Smooth muscle cell (in vitro differentiated cells): Measurements from ENCODE around the gene SPTY2D1. TPM values are rescaled to one million over a fixed set of nuclear protein-coding genes. Genes with fewer than 3 reads are reported as not detected.
"Not testable (repeated sequence)": the region's sequence is repeated elsewhere in the genome, so short reads cannot be mapped to it uniquely, and the experiment has no call there.

ENCODE experiments used
- DNase-seq: peaks from one replicate; lab custom pipeline; 2025; ENCODE audit not compliant: unreplicated experiment; lab: John Stamatoyannopoulos, UW
- H2AFZ ChIP-seq: fragments of 200-600 bp; sonication (generic); 2 replicates; pipeline ENCODE4 v1.6.0; 2016; ENCODE audit warnings: antibody characterized with exemption, low read depth, mild to moderate bottlenecking
- H3F3A ChIP-seq: fragments of 200-600 bp; sonication (generic); 2 replicates; pipeline ENCODE4 v1.6.0; 2017; ENCODE audit warnings: antibody characterized with exemption, low read depth
- H3K27ac ChIP-seq: fragments of 200-600 bp; sonication (generic); 2 replicates; pipeline ENCODE4 v1.5.1; 2016; ENCODE audit warnings: low read depth, mild to moderate bottlenecking
- H3K27me3 ChIP-seq: fragments of 200-600 bp; sonication (generic); 2 replicates; pipeline ENCODE4 v1.6.1; 2016; ENCODE audit warnings: low read depth, mild to moderate bottlenecking
- H3K36me3 ChIP-seq: fragments of 200-600 bp; sonication (generic); 2 replicates; pipeline ENCODE4 v1.5.1; 2016; ENCODE audit warnings: low read depth
- H3K4me1 ChIP-seq: fragments of 200-600 bp; sonication (generic); 2 replicates; pipeline ENCODE4 v1.5.1; 2016; ENCODE audit warnings: low read depth
- H3K4me2 ChIP-seq: fragments of 200-600 bp; sonication (generic); 2 replicates; pipeline ENCODE4 v1.6.0; 2016; ENCODE audit warnings: mild to moderate bottlenecking
- H3K4me3 ChIP-seq: fragments of 200-600 bp; sonication (generic); 2 replicates; pipeline ENCODE4 v1.5.1; 2016; ENCODE audit warnings: mild to moderate bottlenecking
- H3K79me2 ChIP-seq: fragments of 200-600 bp; sonication (generic); 2 replicates; pipeline ENCODE4 v1.6.0; 2016; ENCODE audit warnings: low read depth, mild to moderate bottlenecking
- H3K9ac ChIP-seq: fragments of 200-600 bp; sonication (generic); 2 replicates; pipeline ENCODE4 v1.6.0; 2016; ENCODE audit warnings: low read depth
- H3K9me3 ChIP-seq: fragments of 200-600 bp; sonication (generic); replicated peaks from 2 replicates; pipeline ENCODE4 v1.5.1; 2016; ENCODE audit warnings: low read depth
- H4K20me1 ChIP-seq: fragments of 200-600 bp; sonication (generic); 2 replicates; pipeline ENCODE4 v1.6.0; 2016; ENCODE audit warnings: low read depth
- CTCF ChIP-seq: fragments of 200-600 bp; sonication (generic); IDR thresholded peaks from 2 replicates; pipeline ENCODE4 v1.5.1; 2017; ENCODE audit warnings: borderline replicate concordance, mild to moderate bottlenecking, antibody characterized with exemption; ENCODE audit not compliant: insufficient read depth, poor library complexity, severe bottlenecking
- WGBS: methylation state at CpG from one replicate; pipeline ENCODE4 v1.1.7; 2016; ENCODE audit warnings: low lambda C conversion rate; 5-methylcytosine and 5-hydroxymethylcytosine counted together
- polyA plus RNA-seq: library from polyadenylated mRNA; unstranded; fragments of >200 nt; fragmentation: Nextera tagmentation; extraction: Ambion mirVana; gene quantifications from 2 replicates; pipeline ENCODE4 v1.2.1, GENCODE V29; 2016
- total RNA-seq: library from RNA; depleted of rRNA; stranded (reverse); fragments of >200 nt; gene quantifications from 2 replicates; pipeline ENCODE4 v1.2.3, GENCODE V29; 2014

The SPTY2D1 gene
- total and polyA plus RNA-seq, 2 experiments from 2014 or later: 18.8 to 42.7 TPM

- Histone ChIP-seq H3K4me1 (no peaks in the 10 kb centered on the region), H3K36me3 (no peaks in the 10 kb centered on the region)
- TF ChIP-seq CTCF: no peak
Observed at GRCh38 chr11:18600915-18601569, 33.1 kb downstream of the SPTY2D1 start.

GRCh38 chr11:18599739-18600230 lies 34.4 kb downstream of the SPTY2D1 start, which contains the start of gene MISFA:
Gene MISFA, plus strand, starts transcription at chr11:18599789. Its CDS starts 140 bp downstream, at chr11:18599929.
- 87% methylated on average over 7 of the region's 7 CpGs for WGBS
- Histone ChIP-seq H3K79me2 (no peaks in the 10 kb centered on the region), H3K4me3 (no peak within 1 kb of the TSS), H3K9ac (no peak within 1 kb of the TSS), H3K4me1 (no peaks in the 10 kb centered on the region), H2AFZ (no peak within 1 kb of the TSS), H3K27me3 (no peaks in the 10 kb centered on the region), H3F3A (no peaks in the 10 kb centered on the region), H4K20me1 (no peaks in the 10 kb centered on the region), H3K27ac (no peak within 1 kb of the TSS), H3K4me2 (no peak within 1 kb of the TSS), H3K36me3 (no peaks in the 10 kb centered on the region), H3K9me3 (no peaks in the 10 kb centered on the region)
- TF ChIP-seq CTCF: no peak
- no peak for DNase-seq

More at GRCh38 chr11:18600915-18601569, 33.1 kb downstream of the SPTY2D1 start:
- no peak overlapping the region for H3K4me2 ChIP-seq
- H3K27ac ChIP-seq: no peak overlapping the region
- no peaks in the 10 kb centered on the region for H3K27me3 ChIP-seq
- no peak overlapping the region for H3K4me3 ChIP-seq
- H3F3A ChIP-seq: no peaks in the 10 kb centered on the region
- H3K9ac ChIP-seq: no peak overlapping the region
- 97% methylated on average over 4 of the region's 4 CpGs for WGBS
- no peak overlapping the region for H2AFZ ChIP-seq
- no peaks in the 10 kb centered on the region for H4K20me1 ChIP-seq
- no peak for DNase-seq
- H3K79me2 ChIP-seq: no peaks in the 10 kb centered on the region
- H3K9me3 ChIP-seq: no peaks in the 10 kb centered on the region

GRCh38 chr11:18594999-18595749 lies 39.0 kb downstream of the SPTY2D1 start:
- DNase-seq: no peak
- 57% methylated on average over 5 of the region's 5 CpGs for WGBS
- Histone ChIP-seq H2AFZ (no peak overlapping the region), H3K4me2 (no peak overlapping the region), H3K79me2 (peaks cover 19% of the 10 kb centered on the region), H4K20me1 (no peaks in the 10 kb centered on the region), H3K9me3 (no peaks in the 10 kb centered on the region), H3K27me3 (no peaks in the 10 kb centered on the region), H3K4me1 (peaks cover 2% of the 10 kb centered on the region), H3F3A (no peaks in the 10 kb centered on the region), H3K9ac (no peak overlapping the region), H3K4me3 (no peak overlapping the region), H3K36me3 (no peaks in the 10 kb centered on the region), H3K27ac (peak overlapping the region; percentile 38)
- TF ChIP-seq CTCF: no peak

GRCh38 chr11:18594088-18594487 lies 40.1 kb downstream of the SPTY2D1 start:
- not testable (repeated sequence) for H2AFZ ChIP-seq, H3K4me3 ChIP-seq, H3K27me3 ChIP-seq, H3K9ac ChIP-seq, H3F3A ChIP-seq, H3K9me3 ChIP-seq, H3K4me2 ChIP-seq, H3K27ac ChIP-seq, DNase-seq, H4K20me1 ChIP-seq, H3K36me3 ChIP-seq
- 94% methylated on average over 5 of the region's 5 CpGs for WGBS
- H3K4me1 ChIP-seq: peaks cover 13% of the 10 kb centered on the region
- peaks cover 29% of the 10 kb centered on the region for H3K79me2 ChIP-seq
